ENCODE results near the gene DENND1C.
"Not testable (repeated sequence)": the region's sequence is repeated elsewhere in the genome, so short reads cannot be mapped to it uniquely, and the experiment has no call there.

Gene DENND1C

GRCh38 chr19:6457958-6458694, 23.5 kb downstream of the DENND1C start:
- in situ Hi-C loops (cut with MboI; ENCODE audit: low sequenced_read_pairs): no loop called here

- in situ Hi-C loops (cut with MboI; ENCODE audit: low sequenced_read_pairs): no loop called here
These were observed 25.7 kb downstream of the DENND1C start for GRCh38 chr19:6455924-6456323.

GRCh38 chr19:6453951-6454565, 27.5 kb downstream of the DENND1C start:
- in situ Hi-C loops (cut with MboI; ENCODE audit: low sequenced_read_pairs): no loop called here

GRCh38 chr19:6452899-6453298, 28.7 kb downstream of the DENND1C start:
- in situ Hi-C loops (cut with MboI; ENCODE audit: low sequenced_read_pairs): no loop called here

- in situ Hi-C loops (cut with MboI; ENCODE audit: low sequenced_read_pairs): no loop called here
These were observed 29.4 kb downstream of the DENND1C start for GRCh38 chr19:6452223-6452614.

- in situ Hi-C loops (cut with MboI; ENCODE audit: low sequenced_read_pairs): no loop called here
These were observed 29.9 kb downstream of the DENND1C start for GRCh38 chr19:6451583-6452222.

- in situ Hi-C loops (cut with MboI; ENCODE audit: low sequenced_read_pairs): no loop called here
These were observed 31.4 kb downstream of the DENND1C start for GRCh38 chr19:6450166-6450565.

- in situ Hi-C loops (cut with MboI; ENCODE audit: low sequenced_read_pairs): no loop called here
These were observed 33.5 kb downstream of the DENND1C start for GRCh38 chr19:6448045-6448444.

GRCh38 chr19:6446452-6446851, 35.1 kb downstream of the DENND1C start:
- in situ Hi-C loops (cut with MboI; ENCODE audit: low sequenced_read_pairs): no loop called here

GRCh38 chr19:6443986-6444385, 37.6 kb downstream of the DENND1C start:
- in situ Hi-C loops (cut with MboI; ENCODE audit: low sequenced_read_pairs): no loop called here

GRCh38 chr19:6442087-6442688, 39.4 kb downstream of the DENND1C start:
- in situ Hi-C loops (cut with MboI; ENCODE audit: low sequenced_read_pairs): no loop called here

GRCh38 chr19:6440905-6441304, 40.7 kb downstream of the DENND1C start:
- in situ Hi-C loops (cut with MboI; ENCODE audit: low sequenced_read_pairs): no loop called here

GRCh38 chr19:6439743-6440142, 41.8 kb downstream of the DENND1C start:
- in situ Hi-C loops (cut with MboI; ENCODE audit: low sequenced_read_pairs): no loop called here

GRCh38 chr19:6433663-6434062, 47.9 kb downstream of the DENND1C start, which contains the start of gene SLC25A41:
Gene SLC25A41 (minus strand): TSS chr19:6433763. CDS start chr19:6433693, 70 bp downstream.
- in situ Hi-C loops (cut with MboI; ENCODE audit: low sequenced_read_pairs): no loop called here

GRCh38 chr19:6433165-6433564, 48.4 kb downstream of the DENND1C start:
- in situ Hi-C loops (cut with MboI; ENCODE audit: low sequenced_read_pairs): no loop called here

- in situ Hi-C loops (cut with MboI; ENCODE audit: low sequenced_read_pairs): no loop called here
These were observed 49.7 kb downstream of the DENND1C start for GRCh38 chr19:6431891-6432290.

GRCh38 chr19:6429419-6430221, 52.0 kb downstream of the DENND1C start:
- in situ Hi-C loops (cut with MboI; ENCODE audit: low sequenced_read_pairs): no loop called here

- in situ Hi-C loops (cut with MboI; ENCODE audit: low sequenced_read_pairs): not testable (repeated sequence)
These were observed 52.7 kb downstream of the DENND1C start for GRCh38 chr19:6428692-6429418.

- in situ Hi-C loops (cut with MboI; ENCODE audit: low sequenced_read_pairs): no loop called here
These were observed 54.5 kb downstream of the DENND1C start for GRCh38 chr19:6427131-6427530.
